ENCODE results near the gene TPRG1L. TPM values are rescaled to one million over a fixed set of nuclear protein-coding genes. Genes with fewer than 3 reads are reported as not detected.

TPRG1L gene
- polyA plus RNA-seq, 1 donor from 2014 or later = 37.8 TPM

- no peaks in the 10 kb centered on the region for H3K9me3 Mint-ChIP-seq
Observed at GRCh38 chr1:3662080-3662671, 37.4 kb downstream of the TPRG1L start.

GRCh38 chr1:3663999-3664699 is 39.3 kb downstream of the TPRG1L start:
- Mint-ChIP-seq H3K9me3 (no peaks in the 10 kb centered on the region), H3K4me3 (peak overlapping the region in 3 of 4 donors; percentile 70 to 90 (median 88)), H3K27me3 (peaks cover 1% of the 10 kb centered on the region), H3K27ac (peak overlapping the region; percentile 50 to 98 (median 84)), H3K36me3 (no peaks in the 10 kb centered on the region), H3K4me1 (peaks cover 31 to 37% (median 34%) of the 10 kb centered on the region in 3 donors)

More at GRCh38 chr1:3662080-3662671, 37.4 kb downstream of the TPRG1L start:
- Mint-ChIP-seq H3K36me3 (no peaks in the 10 kb centered on the region), H3K27me3 (peaks cover 7% of the 10 kb centered on the region), H3K4me3 (no peak overlapping the region), H3K4me1 (peaks cover 24 to 29% (median 25%) of the 10 kb centered on the region in 3 donors), H3K27ac (no peak overlapping the region)

- Mint-ChIP-seq H3K4me1 (peaks cover 31 to 37% (median 34%) of the 10 kb centered on the region in 3 donors), H3K27ac (peak overlapping the region; percentile 8 to 98 (median 84)), H3K36me3 (no peaks in the 10 kb centered on the region), H3K27me3 (peaks cover 1% of the 10 kb centered on the region), H3K9me3 (no peaks in the 10 kb centered on the region), H3K4me3 (peak overlapping the region; percentile 44 to 90 (median 79))
Observed at GRCh38 chr1:3664700-3665375, 40.0 kb downstream of the TPRG1L start.

GRCh38 chr1:3668148-3668547 is 43.3 kb downstream of the TPRG1L start:
- Mint-ChIP-seq H3K4me3 (peak overlapping the region in 3 of 4 donors; percentile 54 to 83 (median 70)), H3K36me3 (peaks cover under 1% of the 10 kb centered on the region), H3K9me3 (no peaks in the 10 kb centered on the region), H3K27ac (peak overlapping the region; percentile 46 to 84 (median 83)), H3K4me1 (peaks cover 32 to 41% (median 40%) of the 10 kb centered on the region in 3 donors), H3K27me3 (peaks cover 4% of the 10 kb centered on the region)

GRCh38 chr1:3668585-3669300 is 43.9 kb downstream of the TPRG1L start:
- peaks cover 4% of the 10 kb centered on the region for H3K36me3 Mint-ChIP-seq
- peaks cover 8% of the 10 kb centered on the region for H3K27me3 Mint-ChIP-seq

GRCh38 chr1:3669421-3669821 is 44.6 kb downstream of the TPRG1L start:
- no peaks in the 10 kb centered on the region for H3K9me3 Mint-ChIP-seq
- no peak overlapping the region for H3K27ac Mint-ChIP-seq
- peaks cover 8% of the 10 kb centered on the region for H3K27me3 Mint-ChIP-seq
- no peak overlapping the region for H3K4me3 Mint-ChIP-seq
- peaks cover 4% of the 10 kb centered on the region for H3K36me3 Mint-ChIP-seq
- peaks cover 37 to 46% (median 46%) of the 10 kb centered on the region in 3 donors for H3K4me1 Mint-ChIP-seq

More at GRCh38 chr1:3668585-3669300, 43.9 kb downstream of the TPRG1L start:
- Mint-ChIP-seq H3K4me3 (peak overlapping the region in 1 of 4 donors; percentile 54), H3K4me1 (peaks cover 37 to 46% (median 46%) of the 10 kb centered on the region in 3 donors), H3K27ac (peak overlapping the region; percentile 46 to 84 (median 76)), H3K9me3 (no peaks in the 10 kb centered on the region)

- Mint-ChIP-seq H3K4me3 (no peak overlapping the region), H3K9me3 (no peaks in the 10 kb centered on the region), H3K27me3 (peaks cover 8% of the 10 kb centered on the region), H3K4me1 (peaks cover 32 to 40% (median 40%) of the 10 kb centered on the region in 3 donors), H3K27ac (peak overlapping the region in 1 of 3 donors; percentile 23), H3K36me3 (peaks cover 4% of the 10 kb centered on the region)
Observed at GRCh38 chr1:3669971-3670431, 45.2 kb downstream of the TPRG1L start.

GRCh38 chr1:3670823-3671265 is 46.0 kb downstream of the TPRG1L start:
- Mint-ChIP-seq H3K4me1 (peaks cover 26 to 40% (median 36%) of the 10 kb centered on the region in 3 donors), H3K27me3 (peaks cover 8% of the 10 kb centered on the region), H3K36me3 (peaks cover 4% of the 10 kb centered on the region), H3K27ac (no peak overlapping the region), H3K4me3 (peak overlapping the region in 1 of 4 donors; percentile 33), H3K9me3 (no peaks in the 10 kb centered on the region)

- H3K4me1 Mint-ChIP-seq = peaks cover 20 to 36% (median 32%) of the 10 kb centered on the region in 3 donors
- H3K4me3 Mint-ChIP-seq = peak overlapping the region; percentile 16 to 99 (median 54)
- peak overlapping the region in 1 of 3 donors; percentile 73 for H3K27ac Mint-ChIP-seq
- no peaks in the 10 kb centered on the region for H3K9me3 Mint-ChIP-seq
- H3K36me3 Mint-ChIP-seq = peaks cover 4% of the 10 kb centered on the region
- peaks cover 7% of the 10 kb centered on the region for H3K27me3 Mint-ChIP-seq
Observed at GRCh38 chr1:3671371-3672180, 46.8 kb downstream of the TPRG1L start.

- H3K4me3 Mint-ChIP-seq = peak overlapping the region; percentile 50 to 99 (median 90)
- no peaks in the 10 kb centered on the region for H3K9me3 Mint-ChIP-seq
- peaks cover 4% of the 10 kb centered on the region for H3K36me3 Mint-ChIP-seq
- H3K4me1 Mint-ChIP-seq = peaks cover 20 to 35% (median 30%) of the 10 kb centered on the region in 3 donors
- H3K27me3 Mint-ChIP-seq = peaks cover 7% of the 10 kb centered on the region
- H3K27ac Mint-ChIP-seq = peak overlapping the region; percentile 73 to 93 (median 73)
Observed at GRCh38 chr1:3672231-3672970, 47.6 kb downstream of the TPRG1L start.

- peaks cover 10% of the 10 kb centered on the region for H3K27me3 Mint-ChIP-seq
- H3K9me3 Mint-ChIP-seq = no peaks in the 10 kb centered on the region
- peak overlapping the region; percentile 50 to 99 (median 90) for H3K4me3 Mint-ChIP-seq
- H3K36me3 Mint-ChIP-seq = peaks cover 4% of the 10 kb centered on the region
- H3K27ac Mint-ChIP-seq = peak overlapping the region; percentile 73 to 93 (median 73)
- peaks cover 25 to 39% (median 33%) of the 10 kb centered on the region in 3 donors for H3K4me1 Mint-ChIP-seq
Observed at GRCh38 chr1:3672971-3673361, 48.2 kb downstream of the TPRG1L start.

GRCh38 chr1:3673381-3674099 is 48.7 kb downstream of the TPRG1L start:
- no peaks in the 10 kb centered on the region for H3K9me3 Mint-ChIP-seq
- peak overlapping the region; percentile 73 to 93 (median 73) for H3K27ac Mint-ChIP-seq
- peak overlapping the region; percentile 50 to 99 (median 90) for H3K4me3 Mint-ChIP-seq
- H3K36me3 Mint-ChIP-seq = peaks cover 4% of the 10 kb centered on the region
- peaks cover 23 to 39% (median 30%) of the 10 kb centered on the region in 3 donors for H3K4me1 Mint-ChIP-seq
- peaks cover 10% of the 10 kb centered on the region for H3K27me3 Mint-ChIP-seq

Measured in IgD-negative memory B cell (primary cell).